B cell (primary cell): ENCODE measurements around the gene COL6A5.

Experiments
- EZH2 ChIP-seq: IDR thresholded peaks from 2 replicates; pipeline ENCODE4 v1.6.1; 2012; ENCODE audit warnings: borderline replicate concordance, low read depth, mild to moderate bottlenecking, moderate library complexity, low read length; ENCODE audit not compliant: insufficient read depth, poor library complexity, severe bottlenecking
- TF ChIP-seq, protein P1 (sequence below): fragments of 200-600 bp; IDR thresholded peaks from one replicate; pipeline ENCODE4 v1.8.0; 2022; ENCODE audit warnings: antibody characterized with exemption, mild to moderate bottlenecking

- TF ChIP-seq, protein P1, sequence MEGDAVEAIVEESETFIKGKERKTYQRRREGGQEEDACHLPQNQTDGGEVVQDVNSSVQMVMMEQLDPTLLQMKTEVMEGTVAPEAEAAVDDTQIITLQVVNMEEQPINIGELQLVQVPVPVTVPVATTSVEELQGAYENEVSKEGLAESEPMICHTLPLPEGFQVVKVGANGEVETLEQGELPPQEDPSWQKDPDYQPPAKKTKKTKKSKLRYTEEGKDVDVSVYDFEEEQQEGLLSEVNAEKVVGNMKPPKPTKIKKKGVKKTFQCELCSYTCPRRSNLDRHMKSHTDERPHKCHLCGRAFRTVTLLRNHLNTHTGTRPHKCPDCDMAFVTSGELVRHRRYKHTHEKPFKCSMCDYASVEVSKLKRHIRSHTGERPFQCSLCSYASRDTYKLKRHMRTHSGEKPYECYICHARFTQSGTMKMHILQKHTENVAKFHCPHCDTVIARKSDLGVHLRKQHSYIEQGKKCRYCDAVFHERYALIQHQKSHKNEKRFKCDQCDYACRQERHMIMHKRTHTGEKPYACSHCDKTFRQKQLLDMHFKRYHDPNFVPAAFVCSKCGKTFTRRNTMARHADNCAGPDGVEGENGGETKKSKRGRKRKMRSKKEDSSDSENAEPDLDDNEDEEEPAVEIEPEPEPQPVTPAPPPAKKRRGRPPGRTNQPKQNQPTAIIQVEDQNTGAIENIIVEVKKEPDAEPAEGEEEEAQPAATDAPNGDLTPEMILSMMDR = no peak
- TF ChIP-seq EZH2 = no peak
Measured at GRCh38 chr3:130345487-130346079, at the start of gene COL6A5.
